Activated CD8-positive, alpha-beta memory T cell treated with anti-CD3 and anti-CD28 coated beads for 48 hours (primary cell): ENCODE data around the gene RFX2.
"Not testable (repeated sequence)": the region's sequence is repeated elsewhere in the genome, so short reads cannot be mapped to it uniquely, and the experiment has no call there.

ENCODE experiments used
- DNase-seq, 3 experiments: peaks; one replicate each; pipeline ENCODE4 v3.0.0-alpha.2; 2020; ENCODE audit warnings: low read depth in 2 of 3, low spot score in 2 of 3

The RFX2 gene

DNA sequence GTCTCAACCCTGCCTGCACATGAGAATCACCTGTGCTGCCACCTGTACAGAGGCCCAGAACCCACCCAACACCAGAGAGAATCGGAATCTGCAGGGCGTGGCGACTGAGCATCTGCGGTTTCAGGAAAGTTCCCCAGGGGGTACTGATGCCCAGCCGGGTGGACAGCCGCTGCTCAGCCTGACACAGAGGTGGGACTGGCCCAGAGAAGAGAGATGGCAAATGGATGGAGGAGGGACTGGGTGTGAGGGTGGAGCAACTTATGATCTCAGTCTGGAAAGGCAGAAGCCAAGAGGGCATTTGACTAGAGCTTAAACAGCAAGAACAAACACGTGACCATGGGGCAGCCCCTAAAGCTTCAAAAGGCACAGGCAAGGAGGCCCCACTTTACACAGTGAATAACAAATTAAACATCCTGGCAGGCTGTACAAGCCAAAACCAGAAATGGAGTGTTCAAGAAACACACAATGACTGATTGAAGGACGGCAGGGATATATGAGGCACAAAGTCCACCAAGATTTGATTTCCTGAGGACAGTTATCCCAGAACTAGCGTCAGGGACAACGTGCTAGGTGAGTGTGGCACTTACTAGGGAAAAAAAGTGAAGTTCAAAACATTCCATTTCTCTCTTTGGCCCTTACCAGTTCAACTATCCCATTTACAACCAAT, 135.4 kb downstream of the RFX2 start:
- no peak for DNase-seq

DNA sequence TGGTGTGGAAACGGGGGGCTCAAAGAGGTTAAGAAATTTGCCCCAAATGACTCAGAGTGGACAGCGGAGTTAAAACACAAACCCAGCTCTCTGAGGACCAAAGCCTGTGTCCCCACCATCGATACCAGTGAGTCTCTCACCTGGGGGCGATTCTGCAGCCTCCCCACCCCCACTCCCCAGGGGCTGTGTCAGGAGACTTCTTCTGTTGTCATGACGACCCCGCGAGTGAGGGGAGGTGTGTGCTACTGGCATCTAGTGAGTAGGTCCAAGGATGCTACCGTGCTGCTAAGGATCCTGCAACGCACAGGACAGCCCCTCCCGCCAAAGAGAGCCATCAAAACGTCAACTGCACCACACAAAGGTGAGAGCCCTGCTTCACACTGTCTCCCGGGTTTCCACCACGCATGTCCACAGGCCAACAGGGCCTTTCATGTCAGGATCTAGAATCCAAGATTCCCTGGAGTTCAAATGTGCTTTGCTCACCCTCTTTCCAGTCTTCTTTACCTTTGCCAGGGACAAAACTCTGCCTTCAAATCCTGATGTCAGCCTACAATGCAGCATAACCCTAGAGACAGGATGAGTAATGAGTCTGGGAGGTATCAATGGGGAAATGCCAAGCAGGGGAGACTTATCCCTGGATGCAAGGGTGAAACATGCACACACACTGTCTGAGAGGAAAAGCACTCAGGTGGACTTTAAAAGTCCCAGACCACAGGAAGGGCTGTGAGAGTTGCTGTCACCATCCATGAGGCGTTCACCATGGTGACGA, 136.2 kb downstream of the RFX2 start:
- no peak for DNase-seq

DNA sequence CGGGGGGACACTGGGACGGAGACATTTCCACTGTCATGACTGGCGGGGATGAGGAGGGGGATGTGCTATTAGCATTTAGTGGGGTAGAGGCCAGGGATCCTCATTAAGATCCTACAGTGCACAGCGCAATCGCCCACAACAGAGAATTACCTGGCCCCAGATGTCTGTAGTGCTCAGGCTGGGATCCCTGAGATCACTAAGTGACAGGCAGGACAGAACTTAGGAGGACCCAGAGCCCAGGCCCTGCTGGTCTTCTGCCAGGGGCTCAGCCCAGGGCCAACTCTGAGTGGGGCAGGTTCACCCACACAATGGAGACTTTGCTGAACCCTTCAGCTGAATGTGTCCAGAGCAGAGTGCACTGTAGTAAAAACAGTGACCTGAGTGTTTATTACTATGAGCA, 136.9 kb downstream of the RFX2 start:
- DNase-seq: no peak

DNA sequence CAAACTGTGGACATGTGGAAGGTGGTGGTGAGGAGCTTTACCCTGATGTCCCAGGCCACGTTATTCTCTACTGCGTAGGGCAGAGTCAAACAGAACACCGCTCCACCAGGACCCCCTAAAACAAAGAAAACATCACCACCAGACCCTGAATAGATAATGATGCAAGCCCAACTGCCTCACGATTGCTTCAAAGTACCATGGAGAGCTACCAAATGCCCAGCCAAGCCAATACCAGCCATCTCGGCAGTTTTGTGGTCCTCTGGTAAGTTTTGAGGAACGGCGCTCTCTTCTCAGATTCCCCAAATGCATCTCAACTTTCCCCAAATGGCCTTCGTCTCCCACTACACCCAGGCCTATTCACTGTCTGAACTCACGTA, 138.0 kb downstream of the RFX2 start:
- no peak for DNase-seq

GRCh38 chr19:5971714-5972354, 138.5 kb downstream of the RFX2 start:
- DNase-seq: no peak

DNA sequence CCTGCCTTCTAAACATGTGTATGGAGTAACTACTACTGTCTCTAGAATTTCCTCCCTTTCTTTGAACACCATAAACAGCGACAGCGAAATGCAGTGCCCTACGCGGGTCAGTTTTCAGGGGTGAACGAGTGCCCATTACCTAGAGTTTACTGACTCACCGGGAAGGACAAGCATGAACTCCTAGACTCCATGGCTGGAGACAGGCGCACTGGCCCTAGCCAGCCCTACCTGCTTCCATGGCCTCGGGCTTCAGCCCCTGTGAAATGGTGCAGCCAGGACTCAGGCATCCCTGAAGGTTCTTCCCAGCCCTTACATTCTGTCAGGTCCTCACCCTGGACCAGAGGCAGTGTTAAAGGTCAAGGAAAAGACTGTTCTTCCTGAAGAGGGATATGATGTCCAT, 140.8 kb downstream of the RFX2 start:
- DNase-seq: no peak

DNA sequence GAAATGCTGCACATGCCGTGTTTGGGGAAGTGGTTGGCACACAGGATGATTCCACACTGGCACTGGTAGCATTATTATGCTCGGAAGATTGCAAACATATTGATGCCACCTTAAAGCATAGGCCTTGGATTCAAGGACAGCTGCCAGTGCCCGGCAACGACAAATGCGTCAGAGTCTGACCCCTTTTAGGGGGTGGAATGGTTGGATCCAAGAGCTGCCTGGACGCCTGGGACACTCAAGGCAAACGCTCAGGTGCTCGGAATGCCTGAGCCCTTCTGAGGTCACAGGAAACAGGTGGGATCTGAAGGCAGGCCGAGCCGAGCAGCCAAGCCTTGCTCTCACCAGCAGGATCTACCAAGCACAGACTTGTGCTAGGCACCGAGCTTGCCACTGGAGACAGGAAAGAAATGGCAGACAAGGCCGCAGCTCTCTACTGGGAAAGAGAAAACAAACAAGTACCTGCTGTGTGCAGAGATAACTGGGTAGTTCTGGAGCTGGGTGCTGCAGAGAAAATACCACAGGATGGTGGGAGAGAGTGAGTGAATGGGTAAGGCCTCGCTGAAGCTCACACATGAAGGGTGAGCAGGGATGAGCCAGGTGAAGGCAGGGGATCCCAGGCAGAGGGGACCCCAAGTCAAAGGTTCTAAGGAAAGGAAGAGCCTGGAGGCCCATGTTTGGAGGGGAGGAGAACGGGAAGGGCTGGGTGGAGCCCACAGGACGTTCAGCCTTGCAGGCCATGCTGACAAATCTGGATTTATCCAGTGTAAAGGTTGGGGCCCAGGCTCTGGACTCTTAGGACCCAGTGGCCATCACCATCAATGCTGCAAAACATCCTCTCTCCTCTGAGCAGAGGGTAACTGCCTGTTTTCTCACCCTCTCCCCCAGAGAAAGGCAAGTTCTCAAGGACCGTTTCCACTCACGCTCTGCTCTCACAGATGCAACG, 141.6 kb downstream of the RFX2 start:
- DNase-seq: no peak

GRCh38 chr19:5967994-5968430, 142.3 kb downstream of the RFX2 start:
- peak in 1 of 3 experiments; percentile 41 for DNase-seq

DNA sequence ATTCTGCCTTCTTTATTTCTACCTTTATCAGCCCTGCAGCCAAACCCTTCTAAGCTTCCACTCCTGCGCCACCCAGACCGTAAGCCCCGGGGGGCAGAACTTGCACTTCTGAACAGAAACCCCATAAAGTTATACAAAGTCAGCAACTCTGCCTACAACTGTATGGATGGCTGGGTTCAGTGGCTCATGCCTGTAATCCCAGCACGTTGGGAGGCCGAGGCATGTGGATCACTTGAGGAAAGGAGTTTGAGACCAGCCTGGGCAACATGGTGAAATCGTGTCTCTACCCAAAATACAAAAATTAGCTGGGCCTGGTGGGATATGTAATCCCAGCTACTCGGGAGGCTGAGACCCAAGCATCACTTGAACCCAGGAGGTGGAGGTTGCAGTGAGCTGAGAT, 142.7 kb downstream of the RFX2 start:
- DNase-seq: no peak

DNA sequence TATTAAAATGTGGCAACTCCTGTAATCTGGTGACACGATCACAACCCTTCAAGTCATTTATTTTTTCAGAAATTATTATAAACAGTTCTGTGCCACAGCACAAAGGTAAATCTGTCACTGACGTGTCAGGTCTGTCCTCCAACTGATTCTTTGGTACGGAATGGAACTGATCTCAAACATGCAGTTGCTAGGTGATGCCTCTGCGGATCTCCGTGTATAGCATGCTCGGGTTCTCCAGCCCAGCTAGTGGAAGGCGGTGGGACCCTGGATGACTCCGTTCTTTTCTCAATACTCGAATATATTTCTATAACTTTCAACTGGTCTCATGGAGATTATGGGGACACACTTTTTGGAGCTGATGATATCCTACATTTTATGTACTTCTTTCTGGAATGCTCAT, 143.4 kb downstream of the RFX2 start:
- DNase-seq: no peak

GRCh38 chr19:5966215-5966614, 144.1 kb downstream of the RFX2 start:
- DNase-seq: no peak

- no peak for DNase-seq
These were observed 145.3 kb downstream of the RFX2 start for GRCh38 chr19:5964816-5965565.

- DNase-seq: no peak
These were observed 146.4 kb downstream of the RFX2 start for GRCh38 chr19:5963855-5964254.

GRCh38 chr19:5963259-5963658, 147.0 kb downstream of the RFX2 start:
- not testable (repeated sequence) for DNase-seq

DNA sequence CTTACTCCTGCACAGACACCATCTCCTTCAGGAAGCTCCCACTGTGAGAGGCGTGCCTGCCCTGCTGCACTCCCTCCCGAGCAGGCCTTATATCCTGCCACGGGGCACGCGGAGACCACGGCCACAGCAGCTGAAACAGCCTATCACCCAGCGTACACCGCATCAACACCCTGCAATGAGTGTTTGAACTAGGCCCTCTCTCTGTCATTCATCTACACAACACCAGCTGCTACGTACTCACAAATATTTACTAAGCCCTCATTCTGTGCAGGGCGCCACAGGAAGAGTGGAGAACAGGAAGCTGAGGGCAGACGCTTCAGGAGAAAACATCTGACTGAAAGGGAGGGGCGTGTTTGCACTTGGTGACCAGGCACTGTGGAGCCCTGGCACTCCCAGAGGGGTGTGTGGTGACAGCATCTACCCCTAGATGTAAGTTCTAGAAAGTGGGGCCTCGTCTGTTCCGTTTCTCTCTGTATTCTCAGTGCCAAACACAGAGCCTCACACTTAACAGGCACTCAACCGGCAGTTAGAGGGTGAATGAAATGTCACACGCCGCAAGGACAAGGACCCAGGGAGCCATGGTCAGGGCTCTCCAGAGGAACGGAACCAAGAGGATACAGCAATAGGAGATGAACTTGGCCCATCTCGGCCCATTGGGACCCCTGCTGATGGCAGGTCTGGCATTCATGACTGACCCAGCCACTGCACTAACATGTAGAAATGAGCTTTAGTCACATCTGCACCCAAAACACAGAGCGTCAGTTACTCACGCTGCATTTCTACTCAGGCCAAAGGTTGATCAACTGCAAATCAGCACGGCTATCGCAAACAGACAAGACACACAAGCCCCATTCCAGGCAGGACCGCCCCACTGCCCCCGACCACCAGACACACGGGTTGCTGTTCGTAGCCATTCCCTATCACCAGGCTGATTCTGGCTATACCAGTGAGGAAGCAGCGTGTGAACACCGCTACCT, 148.0 kb downstream of the RFX2 start:
- DNase-seq: peak in 1 of 3 experiments; percentile 20

DNA sequence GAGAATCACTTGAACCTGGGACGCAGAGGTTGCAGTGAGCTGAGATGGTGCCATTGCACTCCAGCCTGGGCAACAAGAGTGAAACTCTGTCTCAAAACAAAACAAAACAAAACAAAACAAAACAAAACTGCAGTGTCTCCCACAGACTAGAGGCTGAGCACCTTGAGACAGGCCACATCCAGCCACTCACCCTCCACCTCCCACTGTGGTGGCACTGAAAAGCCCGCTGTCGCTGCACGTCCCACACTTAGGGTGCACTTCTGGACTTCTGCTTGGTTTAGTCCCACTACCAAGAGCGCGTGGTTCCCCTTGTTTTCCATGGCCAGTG, 148.7 kb downstream of the RFX2 start:
- not testable (repeated sequence) for DNase-seq

DNA sequence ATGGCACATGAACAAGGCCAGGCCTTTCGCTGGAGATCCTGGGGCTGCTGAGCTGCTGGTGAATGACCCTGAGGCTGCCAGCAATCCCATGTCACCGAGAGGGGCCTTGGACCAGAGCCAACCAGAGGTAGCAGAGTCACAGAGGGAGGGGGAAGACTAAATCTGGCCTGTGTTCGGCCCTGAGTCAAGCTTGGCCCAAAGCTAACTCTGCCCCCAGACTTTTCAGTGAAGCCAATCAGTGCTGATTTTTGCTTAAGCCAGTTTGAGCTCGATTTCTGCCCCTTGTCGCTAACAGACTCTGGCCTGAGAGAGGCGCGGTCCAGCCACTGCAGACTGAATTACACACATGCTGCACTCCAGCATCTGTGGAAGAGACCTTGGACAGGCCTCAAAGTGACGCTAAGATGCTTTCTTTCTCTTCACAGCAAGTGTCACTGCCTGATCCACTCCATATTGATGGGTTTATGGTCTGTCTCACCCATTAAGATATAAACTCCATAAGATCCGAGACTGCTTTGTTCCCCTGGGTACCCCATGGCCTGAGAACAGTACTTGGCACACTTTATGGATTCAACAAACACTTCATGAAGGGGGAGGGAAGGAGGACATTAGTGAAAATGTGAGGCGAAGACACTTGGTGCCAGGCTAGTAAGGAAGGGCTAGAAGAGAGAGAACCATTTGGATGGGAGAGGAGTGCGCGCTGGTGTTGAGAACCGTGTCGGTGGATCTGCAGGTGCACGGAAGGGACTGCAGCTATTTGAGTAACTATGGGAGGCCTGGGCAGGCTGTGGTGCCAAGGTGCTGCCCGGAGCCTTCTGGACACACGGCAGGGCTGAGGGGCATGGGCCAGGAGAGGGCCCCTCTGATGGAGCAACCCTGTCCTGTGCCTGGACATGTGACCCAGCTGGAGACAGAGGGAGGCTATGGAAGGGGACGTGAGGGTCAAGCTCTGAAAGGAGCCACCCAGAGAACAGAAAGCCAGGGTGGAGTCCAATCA, 150.0 kb downstream of the RFX2 start:
- no peak for DNase-seq
